ENCODE results near the gene ABR. TPM values are rescaled to one million over a fixed set of nuclear protein-coding genes. Genes with fewer than 3 reads are reported as not detected.

Gene ABR
- total RNA-seq, 1 experiment from 2014 or later: 172 TPM

DNA sequence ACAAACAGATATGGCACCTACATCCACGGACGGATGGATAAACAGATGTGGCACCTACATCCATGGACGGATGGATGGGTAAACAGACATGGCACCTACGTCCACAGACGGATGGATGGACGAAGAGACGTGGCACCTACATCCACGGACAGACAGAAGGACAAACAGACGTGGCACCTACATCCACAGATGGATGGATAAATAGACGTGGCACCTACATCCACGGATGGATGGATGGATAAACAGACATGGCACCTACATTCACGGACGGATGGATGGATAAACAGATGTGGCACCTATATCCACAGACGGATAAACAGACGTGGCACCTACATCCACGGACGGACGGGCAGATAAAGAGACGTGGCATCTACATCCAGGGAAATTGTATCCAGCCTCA, 137.3 kb downstream of the ABR start:
- no peak overlapping the region for H3K27ac ChIP-seq (ENCODE audit: low read length)
- TF ChIP-seq TCF7L2 (IDR thresholded peaks at IDR 0.05; ENCODE audit: low read depth, low read length): no peak
- TF ChIP-seq, protein P1, sequence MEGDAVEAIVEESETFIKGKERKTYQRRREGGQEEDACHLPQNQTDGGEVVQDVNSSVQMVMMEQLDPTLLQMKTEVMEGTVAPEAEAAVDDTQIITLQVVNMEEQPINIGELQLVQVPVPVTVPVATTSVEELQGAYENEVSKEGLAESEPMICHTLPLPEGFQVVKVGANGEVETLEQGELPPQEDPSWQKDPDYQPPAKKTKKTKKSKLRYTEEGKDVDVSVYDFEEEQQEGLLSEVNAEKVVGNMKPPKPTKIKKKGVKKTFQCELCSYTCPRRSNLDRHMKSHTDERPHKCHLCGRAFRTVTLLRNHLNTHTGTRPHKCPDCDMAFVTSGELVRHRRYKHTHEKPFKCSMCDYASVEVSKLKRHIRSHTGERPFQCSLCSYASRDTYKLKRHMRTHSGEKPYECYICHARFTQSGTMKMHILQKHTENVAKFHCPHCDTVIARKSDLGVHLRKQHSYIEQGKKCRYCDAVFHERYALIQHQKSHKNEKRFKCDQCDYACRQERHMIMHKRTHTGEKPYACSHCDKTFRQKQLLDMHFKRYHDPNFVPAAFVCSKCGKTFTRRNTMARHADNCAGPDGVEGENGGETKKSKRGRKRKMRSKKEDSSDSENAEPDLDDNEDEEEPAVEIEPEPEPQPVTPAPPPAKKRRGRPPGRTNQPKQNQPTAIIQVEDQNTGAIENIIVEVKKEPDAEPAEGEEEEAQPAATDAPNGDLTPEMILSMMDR (IDR thresholded peaks at IDR 0.05): no peak
- TF ChIP-seq, protein P2, sequence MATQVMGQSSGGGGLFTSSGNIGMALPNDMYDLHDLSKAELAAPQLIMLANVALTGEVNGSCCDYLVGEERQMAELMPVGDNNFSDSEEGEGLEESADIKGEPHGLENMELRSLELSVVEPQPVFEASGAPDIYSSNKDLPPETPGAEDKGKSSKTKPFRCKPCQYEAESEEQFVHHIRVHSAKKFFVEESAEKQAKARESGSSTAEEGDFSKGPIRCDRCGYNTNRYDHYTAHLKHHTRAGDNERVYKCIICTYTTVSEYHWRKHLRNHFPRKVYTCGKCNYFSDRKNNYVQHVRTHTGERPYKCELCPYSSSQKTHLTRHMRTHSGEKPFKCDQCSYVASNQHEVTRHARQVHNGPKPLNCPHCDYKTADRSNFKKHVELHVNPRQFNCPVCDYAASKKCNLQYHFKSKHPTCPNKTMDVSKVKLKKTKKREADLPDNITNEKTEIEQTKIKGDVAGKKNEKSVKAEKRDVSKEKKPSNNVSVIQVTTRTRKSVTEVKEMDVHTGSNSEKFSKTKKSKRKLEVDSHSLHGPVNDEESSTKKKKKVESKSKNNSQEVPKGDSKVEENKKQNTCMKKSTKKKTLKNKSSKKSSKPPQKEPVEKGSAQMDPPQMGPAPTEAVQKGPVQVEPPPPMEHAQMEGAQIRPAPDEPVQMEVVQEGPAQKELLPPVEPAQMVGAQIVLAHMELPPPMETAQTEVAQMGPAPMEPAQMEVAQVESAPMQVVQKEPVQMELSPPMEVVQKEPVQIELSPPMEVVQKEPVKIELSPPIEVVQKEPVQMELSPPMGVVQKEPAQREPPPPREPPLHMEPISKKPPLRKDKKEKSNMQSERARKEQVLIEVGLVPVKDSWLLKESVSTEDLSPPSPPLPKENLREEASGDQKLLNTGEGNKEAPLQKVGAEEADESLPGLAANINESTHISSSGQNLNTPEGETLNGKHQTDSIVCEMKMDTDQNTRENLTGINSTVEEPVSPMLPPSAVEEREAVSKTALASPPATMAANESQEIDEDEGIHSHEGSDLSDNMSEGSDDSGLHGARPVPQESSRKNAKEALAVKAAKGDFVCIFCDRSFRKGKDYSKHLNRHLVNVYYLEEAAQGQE (IDR thresholded peaks at IDR 0.05; ENCODE audit: insufficient read depth in 1 of 2, low read depth in 2 of 2, low read length in 1 of 2): no peak
- TF ChIP-seq POLR2AphosphoS5 (IDR thresholded peaks at IDR 0.05; ENCODE audit: low read depth, low read length): no peak
- no peak for TF ChIP-seq SIN3A (IDR thresholded peaks at IDR 0.05; ENCODE audit: borderline replicate concordance, insufficient read depth, low read depth, low read length)
- in situ Hi-C loops (cut with HindIII; ENCODE audit: low pct_unique_long_range_greater_than_20kb, low sequenced_read_pairs): no loop called here
- H3K27me3 ChIP-seq (ENCODE audit: control insufficient read depth, insufficient read depth, low read length): no peaks in the 10 kb centered on the region
- no peaks in the 10 kb centered on the region for H3K4me1 ChIP-seq (ENCODE audit: control insufficient read depth, insufficient read depth, low read length)
- DNase-seq (ENCODE audit: low read depth, low spot score): no peak
- POLR2A ChIA-PET: no interaction called here
- CTCF ChIA-PET: interaction anchor here (0.6 kb wide), 1 partner anchor 136 kb away, joined by 6 read pairs; no protein-coding TSS in a partner anchor
- H3K9me3 ChIP-seq (ENCODE audit: control insufficient read depth, insufficient read depth, low read depth, low read length): no peaks in the 10 kb centered on the region
- intact Hi-C loops (cut with micrococcal nuclease; ENCODE audit: unreplicated experiment): no loop called here
- peaks cover 3% of the 10 kb centered on the region; the same call in 1 of the 2 replicates for H3K36me3 ChIP-seq (ENCODE audit: control insufficient read depth, insufficient read depth, low read length)
- BruUV-seq (replicated peaks): no TSS peak
- no peak overlapping the region for H3K4me3 ChIP-seq (ENCODE audit: low read depth in 2 of 2, low read length in 2 of 2)
- no peak for ATAC-seq

DNA sequence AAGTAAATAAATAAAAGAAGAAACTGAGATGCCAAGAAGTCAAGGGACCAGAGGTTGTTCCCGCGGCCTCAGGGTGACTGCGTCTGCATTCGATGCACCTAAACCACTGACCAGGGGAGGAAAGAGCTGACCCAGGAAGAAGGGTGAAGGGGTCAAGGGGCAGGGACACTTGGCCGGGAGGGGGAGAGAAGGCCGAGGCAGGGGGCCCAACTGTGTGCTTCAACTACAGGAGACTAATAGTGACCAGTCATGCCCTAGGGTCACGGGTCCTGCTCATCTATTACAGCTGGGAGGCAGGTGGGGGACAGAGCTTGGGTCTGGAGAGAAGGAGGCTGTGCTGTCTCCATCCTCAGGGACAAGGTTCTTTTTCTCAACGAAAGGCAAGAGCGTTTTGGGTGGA, 138.0 kb downstream of the ABR start:
- intact Hi-C loops (cut with micrococcal nuclease; ENCODE audit: unreplicated experiment) (no loop called here), in situ Hi-C loops (cut with HindIII; ENCODE audit: low pct_unique_long_range_greater_than_20kb, low sequenced_read_pairs) (no loop called here)
- Histone ChIP-seq H3K27me3 (ENCODE audit: control insufficient read depth, insufficient read depth, low read length) (no peaks in the 10 kb centered on the region), H3K4me3 (ENCODE audit: low read depth in 2 of 2, low read length in 2 of 2) (no peak overlapping the region), H3K36me3 (ENCODE audit: control insufficient read depth, insufficient read depth, low read length) (peaks cover 3% of the 10 kb centered on the region; the same call in 1 of the 2 replicates), H3K9me3 (ENCODE audit: control insufficient read depth, insufficient read depth, low read depth, low read length) (no peaks in the 10 kb centered on the region), H3K4me1 (ENCODE audit: control insufficient read depth, insufficient read depth, low read length) (no peaks in the 10 kb centered on the region), H3K27ac (ENCODE audit: low read length) (no peak overlapping the region)
- ChIA-PET POLR2A (no interaction called here), CTCF (no interaction called here)
- DNase-seq (ENCODE audit: low read depth, low spot score): no peak
- TF ChIP-seq POLR2AphosphoS5 (IDR thresholded peaks at IDR 0.05; ENCODE audit: low read depth, low read length) (no peak), TCF7L2 (IDR thresholded peaks at IDR 0.05; ENCODE audit: low read depth, low read length) (no peak), SIN3A (IDR thresholded peaks at IDR 0.05; ENCODE audit: borderline replicate concordance, insufficient read depth, low read depth, low read length) (no peak)
- TF ChIP-seq, protein P2 (IDR thresholded peaks at IDR 0.05; ENCODE audit: insufficient read depth in 1 of 2, low read depth in 2 of 2, low read length in 1 of 2): no peak
- TF ChIP-seq, protein P1 (IDR thresholded peaks at IDR 0.05): no peak
- BruUV-seq (replicated peaks): no TSS peak
- no peak for ATAC-seq
